HG02885 (cell line): Measurements from ENCODE around the gene COL27A1.

Experiments
- ATAC-seq: cut with Tn5 transposase; IDR thresholded peaks from one replicate; pipeline ENCODE4 v1.9.1; 2021; ENCODE audit warnings: mild to moderate bottlenecking; ENCODE audit not compliant: unreplicated experiment, poor library complexity

COL27A1 gene

DNA sequence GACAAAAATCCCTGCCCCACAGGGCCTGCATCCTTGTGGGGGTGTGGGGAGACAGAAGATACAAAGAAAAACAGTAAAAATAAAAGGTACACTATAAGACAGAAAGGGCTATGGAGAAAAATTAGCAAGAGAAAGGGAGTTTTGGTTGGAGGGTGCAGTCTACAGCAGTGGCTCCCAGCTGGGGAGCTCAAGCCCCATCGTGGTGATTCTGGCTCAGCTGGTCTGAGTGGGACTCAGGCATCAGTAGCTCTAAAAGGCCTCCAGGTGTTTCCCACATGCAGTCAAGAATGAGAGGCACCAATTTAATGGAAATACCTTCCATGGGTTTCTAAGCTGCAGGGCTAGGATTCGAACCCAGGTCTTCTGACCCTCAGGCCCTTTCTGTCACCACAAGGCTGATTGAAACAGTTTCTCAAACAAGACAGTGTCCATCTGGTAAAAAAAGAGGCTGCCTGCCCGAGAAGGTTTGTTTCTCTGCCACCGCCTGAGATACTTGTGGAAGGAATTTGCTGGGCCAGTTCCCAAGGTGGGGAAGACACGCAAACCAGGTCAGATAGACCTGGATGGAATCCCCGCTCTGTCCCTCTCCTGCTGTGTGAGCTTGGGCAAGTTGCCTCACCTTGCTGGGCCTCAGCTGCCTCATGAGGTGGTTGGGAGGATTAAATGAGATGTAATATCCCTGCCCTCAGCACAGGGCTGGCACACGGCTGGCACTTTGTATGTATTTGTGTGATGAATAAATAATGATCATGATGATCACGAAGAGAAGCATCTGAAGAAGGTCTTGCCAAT lies 43.1 kb downstream of the COL27A1 start:
- ATAC-seq: no peak

DNA sequence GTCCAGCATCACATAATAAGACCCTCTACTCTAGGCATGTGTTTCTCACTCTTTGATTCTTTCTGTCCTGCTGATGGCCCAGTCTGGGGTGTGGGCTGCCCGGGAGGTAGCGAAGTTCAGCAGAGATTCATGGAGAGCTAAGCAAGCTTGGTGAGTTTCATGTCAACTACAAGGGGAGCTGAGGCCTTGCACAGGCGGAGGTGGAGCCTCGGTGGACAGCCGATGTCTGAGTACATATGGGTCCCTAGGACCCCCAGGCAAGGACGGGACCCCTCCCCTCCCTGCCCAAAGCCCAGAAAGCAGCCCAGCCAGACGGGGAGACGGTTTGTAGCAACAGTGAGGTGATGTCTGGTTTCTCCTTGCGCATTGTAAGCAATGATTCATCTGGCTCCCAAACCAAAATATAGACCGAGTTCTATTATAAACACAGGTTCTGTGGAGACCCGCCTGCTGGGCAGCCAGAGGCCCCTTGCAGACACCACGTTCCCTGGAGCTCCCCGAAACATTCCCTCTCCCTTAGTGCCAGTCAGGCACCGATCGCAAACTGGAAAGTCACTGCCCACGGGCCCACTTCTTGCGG lies 45.5 kb downstream of the COL27A1 start:
- no peak for ATAC-seq

- ATAC-seq: no peak
Observed at GRCh38 chr9:114202396-114202795, 47.1 kb downstream of the COL27A1 start.

GRCh38 chr9:114202849-114203248 lies 47.5 kb downstream of the COL27A1 start:
- ATAC-seq: no peak

- ATAC-seq: no peak
Observed at GRCh38 chr9:114203410-114204140, 48.2 kb downstream of the COL27A1 start.

DNA sequence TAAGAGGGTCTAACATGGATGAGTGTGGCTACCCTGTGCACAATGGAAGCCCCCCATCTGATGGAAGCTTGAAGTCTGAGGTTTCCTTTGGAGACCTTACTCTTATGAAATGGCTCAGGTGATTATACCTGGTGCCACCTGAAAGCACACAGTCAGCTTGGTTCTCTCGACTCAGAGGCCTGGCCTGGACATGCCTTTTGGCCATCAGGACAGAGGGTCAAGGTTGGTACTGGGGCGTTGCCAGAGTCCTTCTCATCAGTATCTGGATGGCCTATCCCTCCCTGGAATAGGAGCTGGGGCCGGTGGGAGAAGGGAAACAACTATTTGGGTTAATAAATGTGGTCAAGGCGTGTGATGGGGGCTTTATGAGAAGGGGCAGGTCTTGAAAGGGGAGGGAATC lies 48.9 kb downstream of the COL27A1 start:
- ATAC-seq: no peak

DNA sequence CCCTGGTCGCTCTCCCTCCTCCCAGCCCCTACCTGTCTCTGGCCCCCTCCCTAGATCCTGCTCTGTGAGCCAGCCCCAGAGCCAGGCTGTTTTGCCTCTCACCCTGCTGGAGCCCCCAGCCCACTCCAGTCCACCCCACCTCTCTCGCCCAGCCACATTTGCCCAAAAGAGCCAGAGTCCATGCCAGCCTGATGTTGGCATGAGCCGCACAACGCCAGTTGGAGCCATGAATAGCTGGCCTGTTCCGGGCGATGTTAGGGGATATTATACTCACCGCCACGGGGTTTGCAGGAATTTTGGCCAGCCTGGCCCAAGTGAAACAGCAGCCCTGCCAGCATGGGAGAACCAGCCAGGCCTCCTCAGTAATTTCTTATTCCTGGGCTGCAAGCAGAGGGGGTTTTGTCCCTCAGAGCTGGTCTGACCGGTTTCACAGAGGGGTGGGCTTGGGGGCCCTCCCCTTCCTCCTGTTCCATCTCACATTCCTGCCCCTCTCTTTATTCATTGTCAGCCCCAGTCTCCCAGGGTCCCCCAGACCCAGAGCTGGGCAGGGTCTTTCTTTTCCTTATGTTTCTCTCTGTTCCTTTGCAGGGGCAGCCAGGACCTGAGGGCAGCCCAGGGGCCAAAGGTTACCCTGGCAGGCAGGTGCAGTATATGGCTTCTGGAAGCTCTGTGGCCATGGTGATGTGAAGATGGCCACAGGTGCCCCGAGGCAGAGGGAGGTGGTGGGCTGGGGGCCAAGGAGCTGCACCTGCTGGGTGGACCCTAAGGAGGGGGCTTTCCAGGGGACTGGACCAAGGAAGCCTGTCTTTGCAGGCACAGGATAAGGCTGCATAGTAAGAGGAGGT lies 50.1 kb downstream of the COL27A1 start:
- ATAC-seq: no peak

GRCh38 chr9:114206221-114206789 lies 51.0 kb downstream of the COL27A1 start:
- ATAC-seq: no peak

DNA sequence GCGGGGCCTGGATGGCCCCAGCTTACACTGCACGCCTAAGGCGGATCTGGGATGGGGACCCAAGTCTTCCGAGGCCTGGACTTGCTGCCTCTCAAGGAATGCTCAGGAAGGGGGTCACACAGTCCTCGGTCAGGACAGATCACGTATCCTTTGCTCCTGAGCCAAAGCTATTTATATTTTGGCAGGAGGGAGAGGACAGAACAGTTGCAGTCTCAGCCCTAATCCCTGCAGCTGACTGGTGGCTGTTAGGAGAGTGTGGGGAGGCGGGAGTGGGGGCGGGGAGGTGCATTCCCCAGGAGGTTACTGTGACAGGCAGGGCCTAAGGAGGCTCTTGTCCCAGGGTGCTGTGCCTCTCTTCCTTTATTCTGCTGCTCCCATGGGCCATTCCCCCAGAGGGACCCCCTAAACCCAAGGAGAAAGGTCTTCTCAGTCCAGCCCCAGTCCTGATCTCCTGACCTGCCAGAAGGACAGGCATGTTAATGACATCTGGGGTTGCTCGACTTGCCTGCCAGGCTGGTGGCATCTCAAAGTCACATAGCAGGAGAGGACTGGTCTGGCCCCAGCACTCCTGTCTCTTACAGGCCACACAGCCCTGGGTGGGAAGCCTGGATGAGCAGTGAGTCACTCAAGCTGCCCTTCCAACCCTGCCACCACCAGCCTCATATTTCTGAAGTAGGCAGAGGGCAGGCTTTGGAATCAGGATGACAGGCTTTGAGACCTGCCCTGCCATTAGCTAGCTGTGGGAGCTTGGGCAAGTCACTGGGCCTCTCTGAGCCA lies 51.9 kb downstream of the COL27A1 start:
- ATAC-seq: no peak

- no peak for ATAC-seq
Observed at GRCh38 chr9:114207845-114208244, 52.5 kb downstream of the COL27A1 start.

DNA sequence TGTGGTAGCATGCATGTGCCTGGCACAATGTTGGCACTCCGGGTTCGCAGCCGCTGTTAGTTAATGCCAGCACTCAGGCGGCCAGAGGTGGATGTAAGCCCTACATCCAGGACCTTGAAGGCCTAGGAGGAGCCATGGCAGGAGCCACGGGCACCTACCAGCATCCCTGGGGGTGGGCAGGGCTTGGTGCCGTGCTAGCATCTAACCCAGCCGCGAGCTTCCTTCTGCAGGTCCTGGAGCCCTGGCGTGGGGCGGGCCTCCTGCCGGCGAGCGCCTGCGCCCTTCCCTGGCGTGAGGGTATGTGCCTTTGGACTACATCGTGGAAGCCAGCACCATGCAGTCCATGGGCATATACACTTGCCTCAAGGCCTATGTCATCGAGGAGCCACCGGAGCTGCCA lies 53.8 kb downstream of the COL27A1 start:
- no peak for ATAC-seq

DNA sequence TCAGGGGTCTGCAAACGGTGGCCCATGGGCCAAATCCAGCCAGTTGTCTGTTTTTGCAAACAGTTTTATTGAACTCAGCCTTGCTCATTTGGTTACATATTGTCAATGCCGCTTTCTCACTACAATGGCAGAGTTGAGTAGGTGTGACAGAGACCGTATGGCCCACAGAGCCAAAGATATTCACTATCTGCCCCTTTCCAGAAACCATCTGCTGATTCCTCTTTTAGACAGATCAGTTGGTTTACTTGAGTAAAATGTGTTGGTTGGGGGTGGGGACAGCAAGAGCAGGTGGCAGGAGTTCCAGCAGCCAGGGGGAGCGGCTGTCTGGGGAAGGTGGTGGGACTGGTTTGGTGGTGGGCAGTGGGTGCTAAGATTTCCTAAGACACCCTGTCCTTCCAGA lies 54.8 kb downstream of the COL27A1 start:
- ATAC-seq: no peak

DNA sequence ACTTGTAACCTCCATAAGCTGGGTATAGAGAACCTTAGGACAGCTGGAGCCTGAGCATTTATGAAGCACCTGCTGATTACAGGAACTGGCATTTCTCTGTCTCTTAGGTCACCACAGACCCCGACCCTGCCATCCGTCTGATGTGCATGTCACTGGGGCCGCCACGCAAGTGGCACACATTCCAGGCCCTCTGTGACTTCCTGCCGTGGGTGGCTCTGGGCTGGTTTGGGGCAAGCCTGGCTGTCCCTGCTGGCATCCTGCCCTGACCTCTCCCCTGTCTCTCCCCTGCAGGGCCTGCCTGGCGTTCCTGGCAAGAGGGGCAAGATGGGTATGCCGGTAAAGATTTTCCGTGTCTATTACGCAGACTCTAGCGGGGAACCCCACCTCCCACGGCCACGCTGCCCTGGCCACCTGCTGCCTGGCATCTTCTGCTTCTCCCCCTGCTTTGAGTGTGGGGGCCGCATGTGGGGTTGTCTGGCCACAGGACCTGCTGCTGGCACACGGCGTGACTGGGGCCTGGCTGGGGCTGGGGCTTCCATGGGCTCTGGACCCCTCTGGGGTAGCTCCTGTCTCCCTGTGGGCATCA lies 55.4 kb downstream of the COL27A1 start:
- ATAC-seq: no peak

- no peak for ATAC-seq
Observed at GRCh38 chr9:114212826-114213225, 57.5 kb downstream of the COL27A1 start.

DNA sequence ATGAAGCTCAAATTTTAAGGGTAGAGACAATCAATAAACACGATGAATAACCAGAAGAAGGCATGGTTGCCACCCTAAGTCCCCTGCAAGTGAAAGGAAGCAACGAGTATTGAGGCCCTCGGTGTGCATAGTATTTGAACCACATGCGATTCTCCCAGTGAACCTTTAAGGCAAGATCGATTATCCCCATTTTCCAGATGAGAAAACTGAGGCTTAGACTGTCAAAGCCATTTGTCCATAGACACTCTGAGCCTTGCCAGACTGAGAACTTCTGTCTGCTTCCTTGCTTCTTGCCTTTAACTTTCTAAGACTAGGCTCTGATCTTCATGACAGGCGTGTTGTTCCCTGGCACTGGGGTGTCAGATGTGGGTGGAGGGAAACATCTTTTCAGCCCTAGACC lies 58.2 kb downstream of the COL27A1 start:
- ATAC-seq: no peak

- ATAC-seq: no peak
Observed at GRCh38 chr9:114214181-114214580, 58.8 kb downstream of the COL27A1 start.

DNA sequence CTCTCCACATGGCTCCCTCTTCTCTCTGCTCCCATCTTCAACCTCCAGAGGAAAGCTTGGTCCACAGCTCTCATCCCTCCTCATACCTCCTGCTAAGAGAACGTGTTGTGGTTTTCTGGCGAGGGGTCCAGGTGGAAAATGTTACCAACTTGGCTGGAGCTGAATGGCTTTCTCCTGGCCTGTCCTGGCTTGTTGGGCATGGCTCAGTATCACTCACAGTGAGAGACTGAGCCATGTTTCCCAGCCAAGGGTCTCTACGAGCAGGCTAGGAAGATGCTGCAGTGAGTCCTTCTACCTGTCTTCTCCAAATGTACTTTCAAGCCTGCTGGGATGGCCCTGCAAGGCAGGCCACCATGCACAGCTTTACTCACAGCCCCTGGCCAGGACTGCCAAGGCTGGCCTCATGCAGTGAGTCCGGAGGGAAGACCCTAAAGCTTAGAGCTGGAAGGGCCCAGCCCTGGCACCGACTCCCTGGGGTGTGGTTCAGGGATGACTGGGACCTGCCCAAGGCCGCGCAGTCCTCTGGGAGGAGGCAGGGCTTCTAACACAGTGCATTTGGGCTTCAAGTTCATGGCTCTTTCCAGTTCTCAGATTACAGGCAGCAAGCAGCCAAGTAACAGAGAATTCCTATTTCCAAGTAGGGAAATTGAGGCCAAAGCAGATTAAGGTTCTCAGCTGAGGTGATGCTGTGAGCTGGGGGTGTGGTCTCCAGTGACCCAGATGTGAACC lies 59.5 kb downstream of the COL27A1 start:
- ATAC-seq: no peak

- no peak for ATAC-seq
Observed at GRCh38 chr9:114216081-114216480, 60.7 kb downstream of the COL27A1 start.
